Stimulated activated naive B cell treated with anti-CD40 and anti-IgM and Interleukin-4, amounts not matched to agents 10 μg/mL and 1 μg/mL and 100 μg/mL, for 72 hours (primary cell): ENCODE measurements around the gene PPP5C.
"Not testable (repeated sequence)": the region's sequence is repeated elsewhere in the genome, so short reads cannot be mapped to it uniquely, and the experiment has no call there.

Source experiments
- ATAC-seq, 2 donors: fragments of 150-1000 bp; cut with Tn5 transposase; replicated peaks; 2 replicates each; pipeline ENCODE4 v1.10.0; 2021; ENCODE audit warnings: moderate library complexity in 1 of 2
- DNase-seq: peaks from one replicate; pipeline ENCODE4 v3.0.0; 2021
- H3K27ac Mint-ChIP-seq: one replicate; pipeline ENCODE4 v1.8.0; 2022; ENCODE audit warnings: mild to moderate bottlenecking, mixed read lengths
- H3K27me3 Mint-ChIP-seq, 2 donors: one replicate each; pipeline ENCODE4 v1.8.0; 2022; ENCODE audit warnings: mixed read lengths in 2 of 2
- H3K36me3 Mint-ChIP-seq, 2 donors: one replicate each; pipeline ENCODE4 v1.8.0; 2022; ENCODE audit warnings: mixed read lengths in 2 of 2, mild to moderate bottlenecking in 1 of 2
- H3K4me1 Mint-ChIP-seq, 2 donors: one replicate each; pipeline ENCODE4 v1.8.0; 2022; ENCODE audit warnings: mixed read lengths in 2 of 2, mild to moderate bottlenecking in 1 of 2
- H3K4me3 Mint-ChIP-seq, 2 donors: one replicate each; pipeline ENCODE4 v1.8.0; 2022; ENCODE audit warnings: mild to moderate bottlenecking in 2 of 2, mixed read lengths in 2 of 2, moderate library complexity in 1 of 2
- H3K9me3 Mint-ChIP-seq, 2 donors: one replicate each; pipeline ENCODE4 v1.8.0; 2022; ENCODE audit warnings: mixed read lengths in 2 of 2, mild to moderate bottlenecking in 1 of 2

The PPP5C gene

DNA sequence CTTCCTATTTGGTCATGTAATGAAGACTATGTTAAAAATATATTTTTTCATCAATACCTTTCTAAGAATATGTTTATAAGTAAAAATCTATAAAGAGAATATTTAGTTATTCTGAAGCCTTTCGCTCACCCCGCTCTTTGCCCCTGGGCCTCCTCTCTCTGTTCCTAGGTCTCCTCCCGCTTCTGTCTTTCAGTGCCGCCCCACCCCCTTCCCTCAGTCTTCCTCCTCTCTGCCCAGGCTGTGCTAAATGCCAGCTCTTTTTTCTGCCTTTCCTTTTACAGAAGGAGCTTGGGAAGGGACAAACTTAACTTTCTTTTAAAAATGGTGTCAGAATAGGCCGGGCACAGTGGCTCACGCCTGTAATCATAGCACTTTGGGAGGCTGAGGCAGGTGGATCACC lies 27.3 kb upstream of the PPP5C start:
- no peaks in the 10 kb centered on the region for H3K4me1 Mint-ChIP-seq
- DNase-seq (no peak), ATAC-seq (no peak)
- peaks cover 6 to 17% of the 10 kb centered on the region in 2 donors for H3K27me3 Mint-ChIP-seq
- no peak overlapping the region for H3K4me3 Mint-ChIP-seq
- H3K36me3 Mint-ChIP-seq = no peaks in the 10 kb centered on the region
- peaks cover 0 to 4% of the 10 kb centered on the region in 2 donors for H3K9me3 Mint-ChIP-seq
- no peak overlapping the region for H3K27ac Mint-ChIP-seq

DNA sequence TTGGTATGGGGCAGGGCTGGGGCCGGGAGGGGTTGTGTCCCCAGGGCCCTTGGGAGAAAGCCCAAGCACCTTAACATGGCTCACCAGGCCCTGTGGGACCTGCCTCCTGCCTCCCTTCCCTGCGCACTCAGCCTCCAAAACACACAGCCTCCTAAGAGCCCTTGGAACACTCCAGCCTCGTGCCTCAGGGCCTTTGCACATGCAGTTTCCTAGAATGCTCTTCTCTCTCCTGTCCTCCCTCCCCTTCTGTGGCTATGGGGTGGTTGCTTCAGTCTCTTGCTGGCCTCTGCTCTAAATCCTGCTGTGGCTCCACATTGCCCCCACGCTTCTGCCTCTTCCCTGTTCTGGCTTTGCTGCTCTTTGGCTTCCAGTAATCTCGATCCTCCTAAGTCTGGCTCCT lies 26.3 kb upstream of the PPP5C start:
- H3K9me3 Mint-ChIP-seq = peaks cover 3 to 8% of the 10 kb centered on the region in 2 donors
- no peak overlapping the region for H3K27ac Mint-ChIP-seq
- H3K4me1 Mint-ChIP-seq = no peaks in the 10 kb centered on the region
- peaks cover 9 to 18% of the 10 kb centered on the region in 2 donors for H3K27me3 Mint-ChIP-seq
- H3K36me3 Mint-ChIP-seq = peaks cover under 1 to 3% of the 10 kb centered on the region in 2 donors
- no peak for ATAC-seq
- no peak for DNase-seq
- H3K4me3 Mint-ChIP-seq = no peak overlapping the region

DNA sequence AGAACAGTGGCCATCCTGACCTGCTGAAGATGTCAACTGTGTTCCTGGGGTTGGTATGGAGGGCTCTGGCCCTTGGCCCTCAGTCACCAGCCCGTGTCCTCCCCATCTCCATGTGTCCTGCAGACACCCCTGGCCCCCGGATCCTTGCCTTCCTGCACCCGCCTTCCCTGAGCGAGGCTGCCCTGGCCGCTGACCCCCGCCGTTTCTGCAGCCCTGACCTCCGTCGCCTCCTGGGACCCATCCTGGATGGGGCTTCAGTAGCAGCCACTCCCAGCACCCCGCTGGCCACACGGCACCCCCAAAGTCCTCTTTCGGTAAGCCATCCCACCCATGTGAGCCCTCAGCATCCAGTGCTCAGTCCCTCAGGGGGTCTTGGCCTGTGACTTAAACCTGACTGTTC lies 25.2 kb upstream of the PPP5C start:
- H3K27me3 Mint-ChIP-seq = peaks cover 10 to 17% of the 10 kb centered on the region in 2 donors
- H3K27ac Mint-ChIP-seq = no peak overlapping the region
- H3K4me1 Mint-ChIP-seq = no peaks in the 10 kb centered on the region
- H3K4me3 Mint-ChIP-seq = no peak overlapping the region
- H3K9me3 Mint-ChIP-seq = peaks cover 8 to 15% of the 10 kb centered on the region in 2 donors
- DNase-seq (no peak), ATAC-seq (no peak)
- peaks cover 1 to 4% of the 10 kb centered on the region in 2 donors for H3K36me3 Mint-ChIP-seq

DNA sequence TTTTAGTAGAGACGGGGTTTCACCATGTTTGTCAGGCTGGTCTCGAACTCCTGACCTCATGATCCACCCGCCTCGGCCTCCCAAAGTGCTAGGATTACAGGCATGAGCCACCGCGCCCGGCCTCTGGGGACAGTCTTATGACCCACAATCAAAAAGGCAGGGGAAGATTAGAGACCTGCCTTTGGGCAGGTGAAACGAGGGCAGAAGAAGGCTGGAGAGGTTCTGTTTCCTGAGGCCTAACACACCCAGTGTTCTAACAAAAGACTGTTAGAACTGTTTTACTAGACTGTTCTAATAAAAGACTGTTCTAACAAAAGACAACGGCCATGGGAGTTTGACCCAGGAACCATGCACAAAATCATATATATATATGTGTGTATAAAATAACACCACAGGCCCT lies 23.7 kb upstream of the PPP5C start:
- H3K27ac Mint-ChIP-seq, H3K4me1 Mint-ChIP-seq, DNase-seq, ATAC-seq, H3K36me3 Mint-ChIP-seq, H3K4me3 Mint-ChIP-seq: not testable (repeated sequence)
- peaks cover 17 to 19% of the 10 kb centered on the region in 2 donors for H3K9me3 Mint-ChIP-seq
- peaks cover 5 to 17% of the 10 kb centered on the region in 2 donors for H3K27me3 Mint-ChIP-seq

DNA sequence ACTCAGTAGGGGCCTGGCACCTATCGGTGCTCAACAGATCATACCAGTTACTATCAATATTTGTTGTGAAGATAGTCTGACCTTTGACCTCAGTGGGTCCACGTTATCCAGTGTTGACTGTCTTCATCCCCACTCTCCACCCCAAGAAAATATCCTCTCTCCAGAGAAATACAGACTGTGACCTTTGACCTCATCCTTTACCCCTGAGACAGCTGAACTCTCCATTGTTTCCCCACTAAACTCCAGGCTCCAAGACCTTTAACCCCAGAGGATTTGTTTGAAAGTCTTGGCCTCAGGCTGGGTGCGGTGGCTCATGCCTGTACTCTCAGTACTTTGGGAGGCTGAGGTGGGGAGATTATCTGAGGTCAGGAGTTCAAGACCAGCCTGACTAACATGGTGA lies 22.6 kb upstream of the PPP5C start:
- no peak overlapping the region for H3K4me3 Mint-ChIP-seq
- ATAC-seq (no peak), DNase-seq (no peak)
- peaks cover 1 to 5% of the 10 kb centered on the region in 2 donors for H3K36me3 Mint-ChIP-seq
- H3K27me3 Mint-ChIP-seq = peaks cover 5 to 18% of the 10 kb centered on the region in 2 donors
- peaks cover 21 to 23% of the 10 kb centered on the region in 2 donors for H3K9me3 Mint-ChIP-seq
- H3K4me1 Mint-ChIP-seq = no peaks in the 10 kb centered on the region
- no peak overlapping the region for H3K27ac Mint-ChIP-seq

DNA sequence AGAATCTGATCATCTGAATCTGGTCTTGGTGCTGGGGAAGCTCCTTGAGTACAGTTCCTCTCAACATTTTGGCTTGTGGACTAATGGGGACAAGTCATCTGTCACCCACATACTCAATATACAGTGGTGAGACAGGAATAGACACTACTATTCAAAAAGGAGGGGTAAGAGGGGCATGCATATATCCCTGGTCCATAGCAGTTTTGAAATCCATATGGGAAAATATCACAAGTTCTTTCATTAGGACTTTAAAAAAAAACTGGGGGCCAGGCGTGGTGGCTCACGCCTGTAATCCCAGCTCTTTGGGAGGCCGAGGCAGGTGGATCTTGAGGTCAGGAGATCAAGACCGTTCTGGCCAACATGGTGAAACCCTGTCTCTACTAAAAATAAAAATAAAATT lies 20.3 kb upstream of the PPP5C start:
- no peak for ATAC-seq
- H3K36me3 Mint-ChIP-seq = peaks cover 1 to 9% of the 10 kb centered on the region in 2 donors
- no peak overlapping the region for H3K27ac Mint-ChIP-seq
- H3K4me3 Mint-ChIP-seq = no peak overlapping the region
- H3K9me3 Mint-ChIP-seq = peaks cover 27 to 33% of the 10 kb centered on the region in 2 donors
- peaks cover 20 to 25% of the 10 kb centered on the region in 2 donors for H3K27me3 Mint-ChIP-seq
- no peak for DNase-seq
- no peaks in the 10 kb centered on the region for H3K4me1 Mint-ChIP-seq

DNA sequence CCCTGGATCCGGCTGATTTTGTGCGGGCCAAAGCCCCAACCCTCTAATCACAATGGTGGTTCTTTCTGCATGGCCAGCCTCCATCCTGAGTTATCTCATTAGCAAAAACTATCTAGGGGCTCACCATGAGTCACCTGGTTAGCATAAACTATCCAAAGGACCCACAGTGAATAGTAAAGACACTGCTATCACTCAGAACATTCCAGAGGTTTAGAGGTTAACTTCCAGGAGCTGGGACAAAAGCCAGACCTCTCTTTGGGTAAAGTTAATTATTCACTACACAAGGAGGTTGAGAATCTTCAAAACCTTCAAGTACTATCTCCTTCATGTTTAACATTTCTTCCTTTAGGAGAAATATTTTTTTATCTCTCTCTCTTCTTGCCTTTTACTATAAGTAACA lies 18.8 kb upstream of the PPP5C start:
- H3K27ac Mint-ChIP-seq = no peak overlapping the region
- no peak overlapping the region for H3K4me3 Mint-ChIP-seq
- peaks cover 20 to 21% of the 10 kb centered on the region in 2 donors for H3K27me3 Mint-ChIP-seq
- H3K4me1 Mint-ChIP-seq = no peaks in the 10 kb centered on the region
- H3K36me3 Mint-ChIP-seq = peaks cover 1 to 9% of the 10 kb centered on the region in 2 donors
- H3K9me3 Mint-ChIP-seq = peaks cover 27 to 33% of the 10 kb centered on the region in 2 donors
- DNase-seq = no peak
- ATAC-seq = no peak

DNA sequence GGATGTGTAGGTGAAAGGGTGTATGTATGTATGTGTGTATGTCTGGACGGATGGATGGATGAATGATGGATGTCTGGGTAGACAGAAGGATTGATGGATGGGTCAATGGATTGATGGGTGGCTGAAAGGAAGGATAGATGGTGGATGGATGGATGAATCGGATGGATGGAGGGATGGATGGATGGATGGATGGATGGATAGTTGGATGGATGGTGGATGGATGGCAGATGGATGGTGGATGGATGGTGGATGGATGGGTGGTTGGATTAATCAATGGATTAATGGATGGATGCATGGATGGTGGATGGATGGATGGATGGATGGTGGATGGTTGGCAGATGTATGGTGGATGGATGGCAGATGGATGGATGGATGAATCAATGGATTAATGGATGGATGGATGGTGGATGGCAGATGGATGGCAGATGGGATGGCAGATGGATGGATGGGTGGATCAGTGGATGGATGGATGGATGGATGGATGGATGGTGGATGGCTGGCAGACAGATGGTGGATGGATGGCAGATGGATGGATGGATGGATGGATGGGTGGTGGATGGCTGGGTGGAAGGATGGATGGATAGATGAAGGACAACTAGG lies 16.5 kb upstream of the PPP5C start:
- Mint-ChIP-seq H3K4me1 (no peaks in the 10 kb centered on the region), H3K36me3 (peaks cover 1 to 8% of the 10 kb centered on the region in 2 donors), H3K4me3 (no peak overlapping the region), H3K9me3 (peaks cover 24 to 32% of the 10 kb centered on the region in 2 donors), H3K27me3 (peaks cover 19 to 21% of the 10 kb centered on the region in 2 donors), H3K27ac (no peak overlapping the region)
- DNase-seq (no peak), ATAC-seq (no peak)

DNA sequence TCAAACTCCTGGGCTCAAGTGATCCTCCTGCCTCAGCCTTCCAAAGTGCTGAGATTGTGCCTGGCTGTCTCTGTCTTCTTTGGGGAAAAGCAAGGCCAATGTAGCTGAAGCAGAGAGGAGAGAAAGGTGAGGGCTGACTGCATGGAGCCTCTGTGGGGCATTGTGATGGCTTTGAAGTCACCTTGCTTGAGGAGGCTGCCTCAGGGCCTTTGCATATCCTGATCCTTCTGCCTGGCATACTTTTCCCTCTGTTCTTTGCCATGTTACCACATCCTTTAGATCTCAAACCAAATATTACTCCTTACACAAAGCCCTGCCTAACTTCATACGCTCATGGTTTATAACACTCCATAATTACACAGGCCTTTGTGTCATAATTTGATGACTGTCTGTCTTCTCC lies 9.4 kb upstream of the PPP5C start:
- ATAC-seq = no peak
- no peak overlapping the region for H3K27ac Mint-ChIP-seq

DNA sequence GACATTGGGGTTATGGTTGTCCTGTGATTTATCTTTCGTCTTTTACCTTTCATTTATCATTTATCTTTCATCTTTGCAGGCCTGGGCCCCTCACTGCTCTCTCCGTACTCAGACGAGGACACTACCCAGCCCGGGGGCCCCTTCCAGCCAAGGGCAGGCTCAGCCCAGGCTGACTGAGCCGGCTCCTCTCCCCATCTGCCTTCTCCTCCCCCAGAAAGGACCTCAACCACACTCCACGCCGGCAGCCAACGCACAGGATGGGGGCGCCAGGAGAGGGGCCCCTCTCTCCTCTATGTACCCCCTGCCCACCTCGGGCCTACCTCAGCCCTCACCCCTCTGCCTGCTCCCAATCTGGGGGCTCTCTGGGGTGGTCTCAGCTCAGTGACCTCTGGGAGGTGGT lies 7.4 kb upstream of the PPP5C start:
- Mint-ChIP-seq H3K27ac (no peak overlapping the region), H3K4me1 (peaks cover 0 to 10% of the 10 kb centered on the region in 2 donors), H3K9me3 (no peaks in the 10 kb centered on the region), H3K36me3 (no peaks in the 10 kb centered on the region), H3K27me3 (peaks cover 25 to 46% of the 10 kb centered on the region in 2 donors), H3K4me3 (no peak overlapping the region)
- DNase-seq = no peak
- no peak for ATAC-seq

More for the DNA sequence above, 9.4 kb upstream of the PPP5C start:
- no peak for DNase-seq
- Mint-ChIP-seq H3K36me3 (no peaks in the 10 kb centered on the region), H3K4me3 (no peak overlapping the region), H3K9me3 (no peaks in the 10 kb centered on the region), H3K4me1 (peaks cover 0 to 10% of the 10 kb centered on the region in 2 donors), H3K27me3 (peaks cover 18 to 30% of the 10 kb centered on the region in 2 donors)

DNA sequence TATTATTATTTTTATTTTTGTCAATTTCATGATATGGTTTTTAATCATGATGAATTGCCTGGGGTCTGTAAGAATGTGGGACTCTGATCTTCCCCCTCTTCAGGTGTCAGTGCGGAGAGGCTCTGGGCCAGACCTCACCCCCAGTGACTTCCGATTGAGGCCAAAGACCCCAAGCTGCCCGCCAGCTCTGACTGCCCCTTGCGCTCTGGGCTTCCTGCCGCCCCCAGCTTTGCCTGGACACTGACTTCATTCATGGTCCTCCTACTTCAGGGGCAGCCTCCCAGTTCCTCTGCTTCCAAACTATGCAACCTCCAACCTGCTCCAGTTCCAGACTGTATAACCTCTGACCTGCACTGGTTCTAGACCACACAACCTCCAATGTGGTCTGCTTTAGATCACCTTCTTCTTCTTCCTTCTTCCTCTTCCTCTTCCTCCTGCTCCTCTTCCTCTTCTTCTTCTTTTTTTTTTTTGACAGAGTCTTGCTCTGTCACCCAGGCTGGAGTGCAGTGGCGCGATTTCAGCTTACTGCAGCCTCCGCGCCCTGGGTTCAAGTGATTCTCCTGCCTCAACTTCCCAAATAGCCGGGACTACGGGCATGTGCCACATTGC lies 6.7 kb upstream of the PPP5C start:
- H3K27ac Mint-ChIP-seq = no peak overlapping the region

DNA sequence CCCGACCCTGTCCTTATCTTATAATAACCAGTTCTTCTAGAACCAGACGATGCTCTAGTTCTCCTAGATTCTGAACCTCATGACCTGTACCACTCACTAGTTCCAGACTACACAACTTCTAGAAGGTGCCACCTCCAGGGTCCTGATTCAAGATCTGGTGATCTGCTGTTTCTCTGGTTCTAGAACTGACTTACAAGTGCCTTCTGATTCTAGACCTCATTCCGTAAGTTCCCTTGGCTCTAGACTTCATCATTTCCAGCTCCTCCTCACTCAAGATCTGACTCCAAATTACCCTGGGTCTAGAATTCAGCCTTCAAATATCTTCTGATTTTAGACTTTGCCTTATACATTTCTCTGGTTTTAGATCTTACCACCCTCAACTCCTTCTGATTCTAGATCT lies 5.0 kb upstream of the PPP5C start:
- H3K27me3 Mint-ChIP-seq = peaks cover 27 to 48% of the 10 kb centered on the region in 2 donors
- H3K27ac Mint-ChIP-seq = no peak overlapping the region
- peaks cover 0 to 10% of the 10 kb centered on the region in 2 donors for H3K4me1 Mint-ChIP-seq

More for the DNA sequence above, 6.7 kb upstream of the PPP5C start:
- DNase-seq (no peak), ATAC-seq (no peak)
- Mint-ChIP-seq H3K27me3 (peaks cover 25 to 47% of the 10 kb centered on the region in 2 donors), H3K4me1 (peaks cover 0 to 10% of the 10 kb centered on the region in 2 donors), H3K9me3 (no peaks in the 10 kb centered on the region), H3K4me3 (no peak overlapping the region), H3K36me3 (no peaks in the 10 kb centered on the region)

DNA sequence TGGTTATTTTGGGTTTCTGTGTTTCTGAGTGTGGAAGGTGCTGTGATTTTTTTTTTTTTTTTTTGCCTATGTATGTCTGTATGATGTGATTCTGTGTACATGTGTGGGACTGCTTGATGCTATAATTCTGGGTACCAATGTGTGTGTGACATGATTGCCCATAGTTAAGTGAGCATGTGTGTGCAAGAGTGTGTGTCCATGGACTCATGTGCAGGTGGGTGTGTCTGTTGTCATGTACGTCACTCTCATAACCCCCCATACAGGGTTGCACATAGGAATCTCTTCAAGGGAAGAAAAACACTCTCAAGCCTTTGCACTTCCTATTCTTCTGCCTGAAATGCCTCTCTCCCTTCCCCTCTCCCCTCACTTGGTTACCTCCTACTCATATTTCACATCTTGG lies 2.5 kb upstream of the PPP5C start:
- peaks cover 27 to 40% of the 10 kb centered on the region in 2 donors for H3K27me3 Mint-ChIP-seq
- H3K9me3 Mint-ChIP-seq = no peaks in the 10 kb centered on the region
- H3K4me3 Mint-ChIP-seq = no peak overlapping the region

More for the DNA sequence above, 5.0 kb upstream of the PPP5C start:
- no peak for DNase-seq
- Mint-ChIP-seq H3K9me3 (no peaks in the 10 kb centered on the region), H3K36me3 (no peaks in the 10 kb centered on the region), H3K4me3 (no peak overlapping the region)
- no peak for ATAC-seq

DNA sequence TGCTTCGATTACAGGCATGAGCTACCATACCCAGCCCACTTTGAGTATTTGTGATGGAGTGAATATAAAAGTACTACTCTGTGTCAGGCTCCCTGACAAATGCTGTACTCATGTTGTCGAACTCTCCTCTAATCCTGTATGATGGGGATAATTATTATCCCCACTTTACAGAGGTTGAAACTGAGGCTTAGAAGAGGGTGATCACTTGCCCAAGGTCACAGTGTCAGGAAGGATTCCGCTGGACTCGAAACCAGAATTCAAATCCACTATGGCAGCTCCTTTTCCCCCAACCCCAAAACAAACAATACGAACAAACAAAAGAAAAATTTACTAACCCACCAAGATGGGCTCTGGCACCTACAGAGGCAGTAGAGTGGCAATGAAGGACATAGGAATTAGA lies 1.7 kb upstream of the PPP5C start:
- Mint-ChIP-seq H3K4me1 (peaks cover 26 to 40% of the 10 kb centered on the region in 2 donors), H3K27ac (no peak overlapping the region), H3K27me3 (peaks cover 25 to 38% of the 10 kb centered on the region in 2 donors), H3K4me3 (no peak overlapping the region), H3K36me3 (peaks cover 9 to 27% of the 10 kb centered on the region in 2 donors), H3K9me3 (no peaks in the 10 kb centered on the region)
- no peak for ATAC-seq
- DNase-seq = no peak

More for the DNA sequence above, 2.5 kb upstream of the PPP5C start:
- ATAC-seq (no peak), DNase-seq (no peak)
- H3K36me3 Mint-ChIP-seq = peaks cover 6 to 20% of the 10 kb centered on the region in 2 donors
- peaks cover 18 to 33% of the 10 kb centered on the region in 2 donors for H3K4me1 Mint-ChIP-seq
- no peak overlapping the region for H3K27ac Mint-ChIP-seq

DNA sequence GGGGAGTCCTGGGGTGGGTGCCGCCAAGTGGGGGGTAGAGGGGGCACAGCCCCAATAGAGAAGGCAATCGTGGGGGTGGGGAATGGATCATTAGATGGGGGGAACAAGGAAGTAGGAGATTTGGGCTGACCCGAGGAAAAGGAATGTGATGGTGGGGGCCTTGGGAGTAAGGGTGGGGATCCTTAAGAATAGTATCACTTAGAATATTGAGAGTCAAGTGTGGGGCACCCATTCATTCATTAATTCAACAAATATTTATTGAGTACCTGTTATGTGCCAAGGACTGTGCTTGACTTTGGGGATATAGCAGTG lies 641 bp downstream of the PPP5C start:
- ATAC-seq (no peak), DNase-seq (no peak)
- H3K27ac Mint-ChIP-seq = peak overlapping the region; percentile 97
- peaks cover 11 to 37% of the 10 kb centered on the region in 2 donors for H3K36me3 Mint-ChIP-seq
- peaks cover 12 to 23% of the 10 kb centered on the region in 2 donors for H3K27me3 Mint-ChIP-seq
- peaks cover 0 to 1% of the 10 kb centered on the region in 2 donors for H3K9me3 Mint-ChIP-seq
- H3K4me1 Mint-ChIP-seq = peaks cover 39 to 52% of the 10 kb centered on the region in 2 donors
- peak overlapping the region; percentile 91 to 97 for H3K4me3 Mint-ChIP-seq
